Activated T-helper 1 cell treated with anti-CD3 and anti-CD28 coated beads, Interleukin-2, amount 50 U/mL, for 16 hours (primary cell): ENCODE results near the gene C21orf58.
A peak's percentile ranks its signal among the peaks of the same experiment; 100 is the strongest.
"Not testable (repeated sequence)": the region's sequence is repeated elsewhere in the genome, so short reads cannot be mapped to it uniquely, and the experiment has no call there.

Experiments used
- DNase-seq, 2 donors: peaks; one replicate each; pipeline ENCODE4 v3.0.0-alpha.2; 2020; ENCODE audit warnings: low read depth in 1 of 2, low spot score in 1 of 2

C21orf58 gene

GRCh38 chr21:46325073-46325912 is 1.6 kb upstream of the C21orf58 start:
- DNase-seq, result peak in 1 of 2 donors; percentile 17

- peak; percentile 82 to 85 for DNase-seq
Observed at GRCh38 chr21:46324390-46325072, 861 bp upstream of the C21orf58 start.

GRCh38 chr21:46323227-46323709 is 402 bp downstream of the C21orf58 start:
- no peak for DNase-seq

- DNase-seq, result no peak
Observed at GRCh38 chr21:46322351-46323226, 1.1 kb downstream of the C21orf58 start.

GRCh38 chr21:46320331-46320801 is 3.3 kb downstream of the C21orf58 start:
- no peak for DNase-seq

- no peak for DNase-seq
Observed at GRCh38 chr21:46319186-46319585, 4.5 kb downstream of the C21orf58 start.

- no peak for DNase-seq
Observed at GRCh38 chr21:46318464-46318845, 5.2 kb downstream of the C21orf58 start.

- DNase-seq, result no peak
Observed at GRCh38 chr21:46317710-46318463, 5.8 kb downstream of the C21orf58 start.

GRCh38 chr21:46316708-46317324 is 6.9 kb downstream of the C21orf58 start:
- DNase-seq, result no peak

GRCh38 chr21:46314441-46315020 is 9.1 kb downstream of the C21orf58 start:
- no peak for DNase-seq

- DNase-seq, result no peak
Observed at GRCh38 chr21:46312949-46313348, 10.7 kb downstream of the C21orf58 start.

- DNase-seq, result no peak
Observed at GRCh38 chr21:46311568-46311967, 12.1 kb downstream of the C21orf58 start.

- DNase-seq, result not testable (repeated sequence)
Observed at GRCh38 chr21:46310260-46310659, 13.4 kb downstream of the C21orf58 start.

- DNase-seq, result no peak
Observed at GRCh38 chr21:46308431-46308830, 15.2 kb downstream of the C21orf58 start.

- DNase-seq, result no peak
Observed at GRCh38 chr21:46307625-46308024, 16.0 kb downstream of the C21orf58 start.

- no peak for DNase-seq
Observed at GRCh38 chr21:46304955-46305354, 18.7 kb downstream of the C21orf58 start.

- DNase-seq, result no peak
Observed at GRCh38 chr21:46304437-46304836, 19.2 kb downstream of the C21orf58 start.

GRCh38 chr21:46301759-46302158 is 21.9 kb downstream of the C21orf58 start:
- DNase-seq, result no peak

GRCh38 chr21:46299167-46299566 is 24.5 kb downstream of the C21orf58 start:
- no peak for DNase-seq
